Measurements from ENCODE around the gene MAPKAPK2. TPM values are rescaled to one million over a fixed set of nuclear protein-coding genes. Genes with fewer than 3 reads are reported as not detected.

MAPKAPK2 gene
- total and polyA plus RNA-seq, 2 experiments from 2014 or later = 12.8 to 39.4 TPM

GRCh38 chr1:206716159-206716869 lies 31.6 kb downstream of the MAPKAPK2 start:
- Histone ChIP-seq H3K4me1 (ENCODE audit: insufficient read depth) (peaks cover 12% of the 10 kb centered on the region), H3K27me3 (no peaks in the 10 kb centered on the region), H3K36me3 (replicated peaks; ENCODE audit: insufficient read depth, low read depth) (no peaks in the 10 kb centered on the region), H3K4me2 (no peak overlapping the region), H3K79me2 (peaks cover 98% of the 10 kb centered on the region), H3K4me3 (no peak overlapping the region), H3K9me2 (replicated peaks; ENCODE audit: insufficient read depth) (no peaks in the 10 kb centered on the region), H3K27ac (no peak overlapping the region), H3K9me3 (ENCODE audit: low read depth) (no peaks in the 10 kb centered on the region), H4K20me1 (ENCODE audit: insufficient read depth, poor library complexity, severe bottlenecking) (peaks cover 87% of the 10 kb centered on the region), H2AFZ (no peak overlapping the region)
- no peak for DNase-seq (ENCODE audit: low spot score)
- 88% methylated on average over 11 of the region's 11 CpGs for WGBS (ENCODE audit: low lambda C conversion rate, missing lambda C conversion rate)
- no peak for TF ChIP-seq EZH2phosphoT487 (IDR thresholded peaks at IDR 0.05; ENCODE audit: low read depth, severe bottlenecking, unreplicated experiment)
- TF ChIP-seq CTCF (IDR thresholded peaks at IDR 0.05; ENCODE audit: poor library complexity) = no peak
- no peak for TF ChIP-seq EZH2 (IDR thresholded peaks at IDR 0.05; ENCODE audit: borderline replicate concordance)

- Histone ChIP-seq H3K4me3 (no peak overlapping the region), H3K27ac (no peak overlapping the region), H4K20me1 (ENCODE audit: insufficient read depth, poor library complexity, severe bottlenecking) (peaks cover 89% of the 10 kb centered on the region), H3K27me3 (no peaks in the 10 kb centered on the region), H3K4me1 (ENCODE audit: insufficient read depth) (peaks cover 12% of the 10 kb centered on the region), H3K9me2 (replicated peaks; ENCODE audit: insufficient read depth) (no peaks in the 10 kb centered on the region), H3K79me2 (peaks cover 98% of the 10 kb centered on the region), H3K9me3 (ENCODE audit: low read depth) (no peaks in the 10 kb centered on the region), H3K36me3 (replicated peaks; ENCODE audit: insufficient read depth, low read depth) (no peaks in the 10 kb centered on the region), H2AFZ (no peak overlapping the region), H3K4me2 (no peak overlapping the region)
- TF ChIP-seq EZH2 (IDR thresholded peaks at IDR 0.05; ENCODE audit: borderline replicate concordance) (no peak), EZH2phosphoT487 (IDR thresholded peaks at IDR 0.05; ENCODE audit: low read depth, severe bottlenecking, unreplicated experiment) (no peak), CTCF (IDR thresholded peaks at IDR 0.05; ENCODE audit: poor library complexity) (no peak)
- DNase-seq (ENCODE audit: low spot score) = no peak
- 83% methylated on average over 8 of the region's 8 CpGs for WGBS (ENCODE audit: low lambda C conversion rate, missing lambda C conversion rate)
These were observed 32.4 kb downstream of the MAPKAPK2 start for GRCh38 chr1:206716870-206717673.

GRCh38 chr1:206717674-206717989 lies 32.9 kb downstream of the MAPKAPK2 start:
- Histone ChIP-seq H3K4me1 (ENCODE audit: insufficient read depth) (peaks cover 12% of the 10 kb centered on the region), H3K27ac (no peak overlapping the region), H3K4me2 (no peak overlapping the region), H3K9me3 (ENCODE audit: low read depth) (no peaks in the 10 kb centered on the region), H2AFZ (no peak overlapping the region), H3K79me2 (peaks cover 98% of the 10 kb centered on the region), H3K36me3 (replicated peaks; ENCODE audit: insufficient read depth, low read depth) (no peaks in the 10 kb centered on the region), H3K9me2 (replicated peaks; ENCODE audit: insufficient read depth) (no peaks in the 10 kb centered on the region), H4K20me1 (ENCODE audit: insufficient read depth, poor library complexity, severe bottlenecking) (peaks cover 91% of the 10 kb centered on the region), H3K27me3 (no peaks in the 10 kb centered on the region), H3K4me3 (no peak overlapping the region)
- WGBS (ENCODE audit: low lambda C conversion rate, missing lambda C conversion rate) = 100% methylated on average over 1 of the region's 1 CpG
- no peak for DNase-seq (ENCODE audit: low spot score)
- no peak for TF ChIP-seq EZH2 (IDR thresholded peaks at IDR 0.05; ENCODE audit: borderline replicate concordance)
- TF ChIP-seq CTCF (IDR thresholded peaks at IDR 0.05; ENCODE audit: poor library complexity) = no peak
- no peak for TF ChIP-seq EZH2phosphoT487 (IDR thresholded peaks at IDR 0.05; ENCODE audit: low read depth, severe bottlenecking, unreplicated experiment)

All from hepatocyte (in vitro differentiated cells).